ENCODE measurements around the gene GPC1.

GPC1 gene

GRCh38 chr2:240458044-240458899 is 22.8 kb downstream of the GPC1 start:
- no peak for DNase-seq

- DNase-seq, result no peak
These were observed 23.5 kb downstream of the GPC1 start for GRCh38 chr2:240458900-240459391.

- no peak for DNase-seq
These were observed 24.2 kb downstream of the GPC1 start for GRCh38 chr2:240459401-240460252.

GRCh38 chr2:240460253-240460711 is 24.8 kb downstream of the GPC1 start:
- DNase-seq, result no peak

GRCh38 chr2:240460781-240461431 is 25.4 kb downstream of the GPC1 start:
- no peak for DNase-seq

- no peak for DNase-seq
These were observed 26.1 kb downstream of the GPC1 start for GRCh38 chr2:240461471-240462072.

- DNase-seq, result no peak
These were observed 26.7 kb downstream of the GPC1 start for GRCh38 chr2:240462073-240462706.

- DNase-seq, result no peak
These were observed 27.3 kb downstream of the GPC1 start for GRCh38 chr2:240462707-240463273.

GRCh38 chr2:240463274-240463865 is 27.9 kb downstream of the GPC1 start:
- DNase-seq, result no peak

GRCh38 chr2:240463866-240464481 is 28.5 kb downstream of the GPC1 start:
- DNase-seq, result no peak

- no peak for DNase-seq
These were observed 29.2 kb downstream of the GPC1 start for GRCh38 chr2:240464514-240465241.

GRCh38 chr2:240465268-240465764 is 29.9 kb downstream of the GPC1 start:
- no peak for DNase-seq

- DNase-seq, result no peak
These were observed 30.5 kb downstream of the GPC1 start for GRCh38 chr2:240465765-240466578.

GRCh38 chr2:240466579-240467148 is 31.2 kb downstream of the GPC1 start:
- no peak for DNase-seq

GRCh38 chr2:240467149-240467642 is 31.7 kb downstream of the GPC1 start:
- no peak for DNase-seq

GRCh38 chr2:240467659-240468302 is 32.3 kb downstream of the GPC1 start:
- no peak for DNase-seq

- DNase-seq, result no peak
These were observed 33.1 kb downstream of the GPC1 start for GRCh38 chr2:240468303-240469238.

All from GDM1 (cell line).